Measurements from ENCODE around the gene ZBTB40.

Gene ZBTB40

DNA sequence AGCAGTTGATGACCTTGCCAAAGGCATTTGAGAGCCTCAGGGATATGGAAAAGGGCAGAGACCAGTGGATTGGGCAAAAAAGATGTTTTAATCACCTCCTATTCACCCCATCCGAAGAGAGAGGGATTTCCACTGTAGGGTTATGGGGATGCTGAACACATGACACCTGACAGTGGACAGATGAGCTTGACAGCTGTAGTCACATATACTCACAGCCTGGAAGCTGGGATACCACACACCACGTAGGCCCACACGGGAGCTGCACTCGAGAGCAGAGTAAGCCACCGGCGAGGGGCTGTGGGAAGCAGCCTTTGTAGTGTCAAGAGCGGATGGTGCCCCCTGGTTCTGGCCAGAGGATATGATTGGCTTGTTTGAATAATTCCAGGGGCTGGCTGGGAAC is 20.0 kb downstream of the ZBTB40 start:
- DNase-seq (ENCODE audit: low read depth): no peak

DNA sequence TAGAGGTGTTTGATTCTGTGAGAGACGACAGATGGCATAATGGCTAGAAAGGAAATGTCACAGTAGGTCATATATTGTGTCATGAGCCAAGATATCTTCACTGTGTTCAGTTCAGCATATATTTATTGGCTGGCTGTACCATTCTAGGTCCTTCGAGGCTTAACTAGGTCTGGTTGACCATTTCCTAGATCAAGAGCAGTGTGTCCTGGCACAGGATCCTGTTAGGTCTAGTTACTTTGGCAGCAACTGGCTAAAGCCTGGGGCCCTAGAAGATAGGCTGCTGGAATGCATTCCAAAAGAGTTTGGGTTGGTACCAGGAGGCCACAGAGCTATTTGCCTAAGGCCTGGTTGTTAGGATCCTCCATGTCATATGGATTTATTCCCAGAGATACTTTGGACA is 20.9 kb downstream of the ZBTB40 start:
- peak; percentile 77 for DNase-seq (ENCODE audit: low read depth)

DNA sequence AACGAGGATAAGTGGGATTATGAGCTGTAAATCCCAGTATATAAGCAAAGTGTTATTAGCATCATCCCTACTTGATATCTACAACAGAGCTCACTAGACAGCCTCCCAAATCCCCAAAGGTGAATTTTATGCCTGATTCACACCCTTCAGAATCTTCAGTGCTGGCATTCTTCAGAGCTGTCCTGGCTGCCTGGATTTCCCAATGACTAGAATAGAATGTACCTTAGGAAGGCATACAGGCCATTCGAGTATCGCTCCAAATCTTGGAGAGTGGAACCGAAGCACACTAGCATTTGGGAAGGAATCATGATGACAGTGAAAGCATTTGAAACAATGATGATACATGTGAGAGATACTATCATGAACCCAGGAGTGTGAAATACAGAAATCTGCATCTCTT is 22.3 kb downstream of the ZBTB40 start:
- DNase-seq (ENCODE audit: low read depth): no peak

DNA sequence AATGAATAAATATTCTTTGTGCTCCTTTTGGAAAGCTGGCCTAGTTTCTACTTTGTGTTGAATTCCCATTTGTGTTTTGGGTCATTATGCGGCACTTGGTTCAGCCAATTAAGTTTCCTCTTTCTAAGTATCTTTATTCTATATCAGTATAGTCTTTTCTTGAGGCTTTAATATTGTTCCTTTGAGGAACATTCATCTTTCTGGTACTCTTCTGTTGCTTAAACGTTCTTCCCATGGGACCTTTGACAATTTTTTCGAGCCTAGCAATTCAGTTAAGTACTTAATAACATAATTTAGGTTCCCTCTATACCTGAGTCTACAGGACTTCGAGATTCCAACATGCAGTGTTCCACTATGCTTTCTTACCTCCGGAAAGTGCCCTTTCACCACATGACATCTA is 24.9 kb downstream of the ZBTB40 start:
- no peak for DNase-seq (ENCODE audit: low read depth)

DNA sequence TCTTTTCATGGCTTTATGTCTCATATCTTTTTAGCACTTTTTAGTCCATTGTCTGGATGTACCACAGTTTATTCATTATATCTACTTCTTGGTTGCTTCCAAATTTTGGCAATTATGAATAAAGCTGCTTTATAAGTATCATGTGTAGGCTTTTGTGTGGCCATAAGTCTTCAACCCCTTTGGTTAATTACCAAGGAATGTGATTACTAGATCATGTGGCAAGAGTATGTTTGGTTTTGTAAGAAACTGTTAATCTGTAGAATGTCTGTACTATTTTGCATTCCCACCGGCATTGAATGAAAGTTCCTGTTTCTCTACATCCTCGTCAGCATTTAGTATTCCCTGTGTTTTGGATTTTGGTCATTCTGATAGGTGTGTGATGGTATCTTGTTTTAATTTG is 31.5 kb downstream of the ZBTB40 start:
- no peak for DNase-seq (ENCODE audit: low read depth)

DNA sequence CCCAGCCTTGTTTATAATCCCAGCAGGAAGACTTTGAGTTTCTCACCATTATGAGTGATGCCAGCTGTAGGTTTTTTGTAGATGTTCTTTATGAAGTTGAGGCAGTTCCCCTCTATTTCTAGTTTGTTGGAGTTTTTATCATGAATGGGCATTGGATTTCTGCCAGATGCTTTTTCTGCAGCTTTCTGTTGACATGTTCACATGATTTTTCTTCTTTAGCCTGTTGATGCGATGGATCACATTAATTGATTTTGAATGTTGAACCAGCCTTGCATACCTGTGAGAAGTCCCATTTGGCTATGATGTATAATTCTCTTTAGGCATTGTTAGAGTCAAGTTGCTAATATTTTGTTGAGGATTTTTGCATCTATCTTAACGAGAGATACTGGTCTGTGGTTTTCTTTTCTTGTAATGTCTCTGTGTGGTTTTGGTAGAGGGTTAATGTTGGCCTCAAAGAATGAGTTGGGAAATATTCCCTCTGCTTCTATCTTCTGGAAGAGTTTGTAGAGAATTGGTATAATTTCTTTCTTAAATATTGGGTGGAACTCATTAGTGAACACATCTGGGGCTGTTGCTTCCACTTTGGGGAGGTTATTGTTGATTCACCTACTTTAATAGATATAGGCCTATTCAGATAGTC is 33.2 kb downstream of the ZBTB40 start:
- no peak for DNase-seq (ENCODE audit: low read depth)

DNA sequence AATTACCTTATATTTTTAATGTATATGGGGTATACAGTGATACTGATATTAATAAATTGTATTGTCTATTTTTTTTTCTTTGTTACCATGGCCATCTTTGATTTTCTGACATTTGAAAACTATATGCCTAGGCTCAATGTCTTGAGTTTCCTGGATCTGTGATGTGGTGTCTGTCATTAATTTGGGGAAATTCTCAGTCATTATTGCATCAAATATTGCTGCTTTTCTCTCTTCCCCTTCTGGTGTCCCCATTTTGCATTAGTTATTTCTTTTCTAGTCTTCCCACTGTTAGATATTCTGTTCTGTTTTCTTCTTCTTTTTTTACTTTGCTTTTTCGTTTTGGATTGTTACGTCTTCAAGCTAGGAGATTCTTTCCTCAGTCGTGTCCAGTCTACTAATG is 33.8 kb downstream of the ZBTB40 start:
- no peak for DNase-seq (ENCODE audit: low read depth)

DNA sequence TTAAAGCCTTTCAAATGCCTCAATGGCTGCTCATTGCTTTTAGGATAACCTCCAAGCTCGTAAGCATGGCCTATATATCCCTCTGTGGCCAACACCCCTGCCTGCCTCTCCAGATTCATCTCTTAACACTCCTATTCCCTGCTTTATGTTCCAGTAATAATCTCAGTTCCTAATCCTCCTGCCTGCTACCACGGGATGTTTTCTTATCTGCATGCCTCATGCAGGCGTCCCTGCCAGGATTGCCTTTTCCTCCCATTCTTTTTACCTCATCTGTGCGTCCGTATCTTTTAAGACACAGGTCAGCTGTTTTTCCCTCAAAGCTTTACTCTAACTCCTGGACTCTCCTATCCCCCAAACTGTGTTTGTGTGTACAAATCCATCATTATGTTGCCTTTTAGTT is 36.1 kb downstream of the ZBTB40 start:
- no peak for DNase-seq (ENCODE audit: low read depth)

DNA sequence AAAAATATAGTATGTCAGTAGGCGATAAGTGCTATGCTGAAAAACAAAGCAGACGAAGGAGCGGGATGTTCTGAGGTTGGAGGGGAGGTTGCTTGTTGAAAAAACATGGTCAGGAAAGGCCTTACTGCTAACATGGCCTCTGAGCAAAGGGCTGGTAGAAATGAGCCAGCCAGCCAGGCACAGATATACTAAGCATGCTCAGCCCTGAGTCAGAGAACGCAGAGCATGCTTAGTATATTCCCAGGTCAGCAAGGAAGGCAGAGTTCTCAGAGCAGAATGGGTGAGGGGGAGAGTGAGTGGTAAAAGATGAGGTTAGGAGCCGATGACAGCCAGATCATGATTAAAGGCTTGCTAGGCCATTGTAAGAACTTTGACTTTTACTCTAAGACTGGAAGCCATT is 36.7 kb downstream of the ZBTB40 start:
- no peak for DNase-seq (ENCODE audit: low read depth)

DNA sequence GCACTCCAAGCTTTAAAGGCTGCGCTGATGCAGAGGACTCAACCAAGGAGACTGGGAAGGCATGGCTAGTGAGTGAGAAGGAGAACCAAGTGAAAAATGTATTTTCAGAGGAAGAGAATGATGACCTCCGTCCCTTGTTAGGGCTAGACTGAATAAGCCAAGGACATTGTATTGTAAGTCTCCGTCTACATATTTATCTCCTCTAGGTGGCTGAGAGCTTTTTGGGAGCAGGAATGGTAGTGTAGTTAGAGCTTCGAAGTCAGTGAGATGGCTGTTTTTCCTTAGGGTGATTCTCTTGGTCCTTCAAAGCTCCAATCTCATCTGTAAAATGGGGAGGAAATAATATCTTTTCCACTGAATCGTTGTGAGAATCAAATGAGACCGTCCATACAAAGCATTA is 37.6 kb downstream of the ZBTB40 start:
- no peak for DNase-seq (ENCODE audit: low read depth)

DNA sequence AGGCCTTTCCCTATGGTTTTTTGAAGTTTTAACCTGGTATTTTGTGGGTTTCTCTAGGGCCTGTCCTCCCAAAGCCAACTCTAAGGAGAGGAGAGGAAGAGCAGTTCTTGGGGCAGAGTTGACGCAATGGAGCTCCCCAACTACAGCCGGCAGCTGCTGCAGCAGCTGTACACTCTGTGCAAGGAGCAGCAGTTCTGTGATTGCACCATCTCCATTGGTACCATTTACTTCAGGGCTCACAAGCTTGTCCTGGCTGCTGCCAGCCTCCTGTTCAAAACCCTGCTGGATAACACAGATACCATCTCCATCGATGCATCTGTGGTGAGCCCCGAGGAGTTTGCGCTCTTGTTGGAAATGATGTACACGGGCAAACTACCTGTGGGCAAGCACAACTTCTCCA is 38.2 kb downstream of the ZBTB40 start:
- no peak for DNase-seq (ENCODE audit: low read depth)

DNA sequence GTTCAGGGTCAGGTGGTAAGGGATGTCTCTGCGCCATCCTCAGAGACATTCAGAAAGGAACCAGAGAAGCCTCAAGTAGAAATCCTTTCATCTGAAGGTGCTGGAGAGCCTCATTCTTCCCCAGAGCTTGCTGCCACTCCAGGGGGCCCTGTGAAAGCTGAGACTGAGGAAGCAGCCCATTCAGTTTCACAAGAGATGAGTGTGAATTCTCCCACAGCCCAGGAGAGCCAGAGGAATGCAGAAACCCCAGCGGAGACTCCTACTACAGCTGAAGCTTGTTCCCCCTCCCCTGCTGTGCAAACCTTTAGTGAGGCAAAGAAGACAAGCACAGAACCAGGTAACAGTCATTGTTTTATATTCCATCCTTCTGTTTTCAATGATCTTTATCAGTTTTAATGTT is 38.7 kb downstream of the ZBTB40 start:
- peak; percentile 16 for DNase-seq (ENCODE audit: low read depth)

DNA sequence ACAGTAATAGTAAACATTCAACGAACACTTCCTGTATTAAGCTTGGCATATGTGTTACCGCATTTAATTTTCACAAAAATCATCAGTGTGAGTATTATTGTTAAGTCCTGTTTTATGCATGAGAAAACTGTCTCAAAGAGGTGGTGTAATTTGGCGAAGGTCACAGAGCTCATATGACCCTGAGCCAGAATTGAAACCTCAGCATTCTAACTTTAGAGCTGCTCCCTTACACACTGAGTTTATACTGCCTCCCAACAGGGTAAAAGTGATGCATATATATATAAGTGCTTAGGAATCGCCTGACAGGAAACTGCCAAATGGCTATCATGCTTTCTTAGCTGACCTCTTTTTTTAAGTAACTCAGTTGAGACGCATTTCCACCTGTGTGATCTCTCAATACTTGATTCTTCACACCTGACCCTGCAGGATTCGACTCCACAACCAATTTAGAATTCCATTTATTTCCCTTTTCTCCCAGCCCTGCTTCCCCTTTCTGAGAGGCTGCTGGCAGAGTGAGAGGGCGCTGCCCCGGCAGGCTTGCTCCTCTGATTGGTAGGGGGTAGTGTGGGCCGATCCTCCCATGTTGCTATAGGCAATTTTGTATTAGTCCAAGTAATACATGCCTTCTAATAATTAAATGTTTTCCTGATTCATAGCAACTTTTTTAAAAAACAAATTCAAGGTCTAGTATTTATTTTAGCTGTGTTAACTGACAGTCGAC is 40.5 kb downstream of the ZBTB40 start:
- no peak for DNase-seq (ENCODE audit: low read depth)

DNA sequence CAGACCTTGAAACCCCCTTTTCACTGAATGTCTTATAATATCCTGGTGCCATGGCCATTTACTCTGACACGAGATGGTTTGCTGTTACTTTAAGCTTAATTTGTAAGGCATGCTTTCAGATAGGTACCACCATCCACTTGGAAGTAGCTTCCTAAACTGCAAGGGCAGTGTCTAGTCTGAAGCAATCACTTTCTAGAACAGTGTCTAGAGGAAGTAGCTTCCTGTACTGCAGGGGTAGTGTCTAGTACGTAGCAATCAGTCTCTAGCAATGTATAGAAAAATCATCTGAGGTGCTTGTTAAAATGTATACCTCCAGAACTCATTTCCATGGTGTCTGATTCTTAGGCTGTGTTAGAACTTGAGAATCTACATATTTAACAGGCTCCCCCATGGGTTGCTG is 42.5 kb downstream of the ZBTB40 start:
- no peak for DNase-seq (ENCODE audit: low read depth)

DNA sequence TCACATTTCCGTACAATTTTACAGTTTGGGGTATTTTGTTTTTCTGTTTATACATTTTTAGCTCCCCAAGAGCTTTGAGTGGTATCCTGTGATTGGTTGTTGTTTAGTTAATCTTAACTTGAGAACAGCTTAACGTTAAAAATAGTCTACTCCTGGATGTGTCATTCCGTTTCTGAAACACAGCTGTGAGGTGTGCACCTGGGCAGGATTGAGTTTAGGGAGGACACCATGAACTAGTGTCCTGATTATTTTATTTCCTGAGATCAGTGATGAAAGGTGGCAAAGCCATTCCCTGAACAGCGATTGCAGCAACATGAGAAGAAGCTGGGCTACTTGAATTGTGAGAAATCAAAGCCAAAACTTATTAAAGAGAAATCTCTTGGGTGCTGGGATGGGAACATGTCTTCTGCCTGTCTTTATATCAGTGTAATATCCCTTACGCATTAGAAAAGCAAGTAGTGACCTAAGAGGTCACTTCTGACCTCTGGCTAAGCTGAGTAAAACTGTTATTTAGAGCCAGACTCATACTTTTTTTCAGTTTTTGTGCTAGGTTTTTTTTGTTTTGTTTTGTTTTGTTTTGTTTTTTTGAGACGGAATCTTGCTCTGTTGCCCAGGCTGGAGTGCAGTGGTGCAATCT is 43.4 kb downstream of the ZBTB40 start:
- no peak for DNase-seq (ENCODE audit: low read depth)

DNA sequence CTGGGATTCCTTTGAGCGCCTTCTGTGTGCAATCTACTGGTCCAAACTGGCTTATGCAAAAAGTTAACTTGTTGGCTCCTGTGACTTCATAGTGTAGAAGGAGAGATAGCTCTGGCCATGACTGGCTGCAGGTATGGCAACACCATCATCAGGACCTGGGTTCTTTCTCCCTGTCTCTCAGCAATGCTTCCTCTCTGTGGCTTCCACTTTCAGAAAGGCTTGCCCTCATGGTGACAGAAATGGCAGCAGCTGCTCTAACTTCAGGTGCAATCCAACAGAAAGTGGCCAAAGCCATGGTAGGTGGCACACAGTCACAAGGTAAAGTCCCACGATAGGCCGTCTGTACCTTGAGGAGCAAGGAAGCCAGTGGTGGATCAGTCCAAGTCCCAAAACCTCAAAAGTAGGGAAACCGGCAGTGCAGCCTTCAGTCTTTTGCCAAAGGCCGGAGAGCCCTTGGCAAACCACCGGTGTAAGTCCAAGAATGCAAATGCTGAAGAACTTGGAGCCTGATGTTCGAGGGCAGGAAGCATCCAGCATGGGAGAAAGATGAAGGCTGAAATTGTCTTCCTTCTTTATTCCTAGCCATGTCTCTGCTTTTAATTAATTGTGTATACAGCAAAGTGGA is 45.0 kb downstream of the ZBTB40 start:
- no peak for DNase-seq (ENCODE audit: low read depth)

DNA sequence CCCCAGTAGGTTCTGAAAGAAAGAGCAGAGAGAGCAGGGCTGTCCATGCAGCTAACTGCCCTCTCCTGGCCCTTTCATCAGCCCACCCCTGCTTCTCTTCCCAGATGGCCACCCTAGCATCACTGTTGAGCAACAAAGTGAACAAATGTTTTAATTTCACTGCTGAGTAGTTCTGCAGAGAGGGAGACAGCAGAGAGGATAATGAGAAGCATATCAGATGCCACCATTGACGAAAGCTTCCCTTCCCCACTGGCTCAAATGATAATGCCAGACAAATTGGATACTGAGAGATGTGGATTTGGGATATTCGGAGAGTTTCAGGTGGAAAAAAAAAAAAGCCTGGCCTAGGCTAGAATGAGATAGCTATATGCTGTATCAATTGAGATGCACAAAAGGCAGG is 46.8 kb downstream of the ZBTB40 start:
- no peak for DNase-seq (ENCODE audit: low read depth)

DNA sequence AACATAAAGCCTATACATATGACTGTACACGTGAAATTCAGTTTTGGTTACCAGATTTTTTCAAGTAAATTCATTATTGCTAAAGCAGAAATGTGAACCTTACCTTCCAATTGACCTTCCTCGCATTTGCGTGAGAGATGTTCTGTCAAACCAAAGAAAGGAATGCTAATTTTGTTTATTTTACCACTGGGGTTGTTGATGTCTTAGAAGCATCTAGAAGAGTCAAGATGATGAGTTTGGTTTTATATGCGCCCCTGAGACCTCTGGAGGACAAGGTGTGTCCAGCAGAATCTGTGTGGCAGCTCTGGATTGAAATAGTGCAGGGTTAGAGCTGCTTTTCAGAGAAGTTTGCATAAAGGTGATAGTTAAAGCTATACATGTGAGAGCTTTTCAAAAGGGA is 48.4 kb downstream of the ZBTB40 start:
- DNase-seq (ENCODE audit: low read depth): peak; percentile 27

DNA sequence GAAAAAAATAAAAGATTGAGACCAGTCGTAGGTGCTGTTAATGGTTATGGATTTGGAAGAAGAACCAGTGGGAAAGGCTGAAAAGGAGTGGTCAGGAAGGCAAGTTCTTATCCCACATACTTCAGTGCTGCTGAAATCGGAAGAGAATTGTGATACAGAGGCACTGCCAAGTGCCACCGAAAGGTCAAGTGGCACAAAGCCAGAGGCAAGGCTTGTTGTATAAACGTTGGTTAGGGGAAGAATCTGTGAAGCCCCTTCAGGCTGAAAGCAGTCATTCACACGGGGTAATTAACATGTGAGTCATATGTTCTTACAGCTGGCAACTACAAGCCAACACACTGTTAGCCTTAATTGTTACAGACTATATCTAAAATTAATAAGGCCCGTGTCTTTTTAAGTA is 48.8 kb downstream of the ZBTB40 start:
- peak; percentile 76 for DNase-seq (ENCODE audit: low read depth)

DNA sequence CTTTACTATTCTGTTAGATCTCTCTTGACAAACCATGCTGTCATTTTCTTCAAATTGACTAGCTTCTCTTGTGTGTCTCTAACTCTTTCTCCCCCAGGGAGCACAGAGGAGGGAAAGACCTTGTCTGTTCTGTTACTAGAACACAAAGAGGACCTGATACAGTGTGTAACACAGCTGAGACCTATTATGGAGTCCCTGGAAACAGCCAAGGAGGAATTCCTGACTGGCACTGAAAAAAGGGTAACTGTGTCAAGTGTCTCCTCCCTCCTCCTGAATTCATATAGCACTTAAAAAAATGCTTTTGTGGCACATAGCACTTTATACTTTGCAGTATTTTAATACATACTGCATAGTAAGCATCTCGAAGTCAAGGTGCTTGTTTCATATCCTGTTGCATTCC is 50.6 kb downstream of the ZBTB40 start:
- no peak for DNase-seq (ENCODE audit: low read depth)

DNA sequence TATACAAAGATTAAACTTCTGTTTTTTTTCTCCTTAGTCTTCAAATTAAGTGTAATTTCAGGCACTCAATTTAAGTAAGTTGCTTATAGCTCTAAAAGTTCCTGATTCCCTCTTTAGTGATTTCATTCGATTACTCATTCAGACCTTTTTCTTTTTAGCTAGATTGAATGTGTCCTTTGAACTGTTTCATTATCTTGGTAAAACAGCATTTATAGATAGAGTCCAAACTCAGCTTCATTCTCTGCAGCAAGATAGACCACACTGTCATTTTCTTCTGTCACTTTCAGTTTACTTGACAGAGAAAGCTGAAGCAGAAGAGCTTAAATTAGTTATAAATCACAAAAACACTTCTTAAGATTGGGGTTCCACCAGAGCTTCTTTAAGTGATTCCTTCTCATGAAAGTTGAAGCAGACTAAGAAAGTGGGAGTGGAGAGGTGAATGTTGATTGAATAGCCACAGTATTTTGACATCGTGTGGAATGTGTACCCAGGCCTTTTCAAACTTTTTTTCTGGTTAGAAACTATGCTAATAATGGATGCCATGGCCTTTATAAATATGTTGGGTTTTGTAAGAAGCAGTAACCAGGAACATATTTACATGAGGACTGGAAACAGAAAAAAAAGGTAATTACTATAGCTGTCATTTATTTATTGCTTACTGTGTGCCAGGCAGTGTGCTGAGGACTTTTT is 52.2 kb downstream of the ZBTB40 start:
- peak; percentile 75 for DNase-seq (ENCODE audit: low read depth)

DNA sequence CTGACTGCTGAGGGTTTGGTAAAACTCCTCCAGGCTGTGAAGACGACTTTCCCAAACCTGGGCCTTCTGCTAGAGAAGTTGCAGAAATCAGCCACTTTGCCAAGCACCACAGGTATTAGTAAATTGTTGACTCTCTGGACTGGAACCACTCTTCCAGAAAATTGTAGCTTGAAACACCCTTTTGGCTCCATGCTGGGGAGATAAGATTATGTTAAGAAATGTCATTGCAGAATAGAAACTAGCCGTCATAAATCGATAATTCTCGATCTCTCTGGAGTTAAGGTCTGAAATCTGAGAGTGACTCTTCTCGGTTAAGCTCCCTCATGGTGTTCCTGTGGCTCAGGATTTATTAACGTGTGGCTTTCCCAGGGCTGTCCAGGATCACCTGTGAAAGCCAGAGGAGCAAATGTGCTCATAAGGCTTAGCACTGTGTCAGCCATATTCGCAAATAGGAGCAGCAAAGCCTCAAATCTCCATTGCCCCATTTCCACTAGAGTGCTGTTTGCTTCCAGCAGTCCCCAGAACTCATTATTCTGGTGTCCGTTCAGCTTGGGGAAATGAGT is 54.6 kb downstream of the ZBTB40 start:
- DNase-seq (ENCODE audit: low read depth): no peak
